HepG2 (cell line): ENCODE results near the gene FKBP1A. TPM values are rescaled to one million over a fixed set of nuclear protein-coding genes. Genes with fewer than 3 reads are reported as not detected.

Source experiments
- ATAC-seq: fragments of 200-7000 bp; cut with Tn5 transposase; 3 replicates; pipeline ENCODE4 v1.9.1; 2020; ENCODE audit warnings: mild to moderate bottlenecking, moderate library complexity
- BruUV-seq: library from RNA; stranded (reverse); fragments of 400-500 nt; replicated peaks from 2 replicates; lab custom pipeline; 2021; lab: Mats Ljungman, UMichigan
- CTCF ChIA-PET: fragments of 300-600 bp; formaldehyde crosslinking; extraction: SDS; loops from one replicate; lab custom pipeline; 2021; ENCODE audit warnings: low total read pairs, inconsistent platforms, low intra/inter-chr PET ratio; lab: Yijun Ruan, JAX
- POLR2A ChIA-PET: fragments of 350-600 bp; sonication (Branson Sonifier 250); formaldehyde crosslinking; loops from one replicate; lab custom pipeline; 2020; ENCODE audit warnings: antibody characterized with exemption, inconsistent platforms; lab: Yijun Ruan, JAX
- DNase-seq: peaks from one replicate; pipeline ENCODE4 v3.0.0-alpha.2; 2015; ENCODE audit warnings: low spot score
- FAIRE-seq: peaks from 3 replicates; lab custom pipeline; 2011; peaks lifted over from hg19 to GRCh38; lab: Jason Lieb, UNC
- H2AFZ ChIP-seq: one replicate; pipeline ENCODE4 v1.6.1; 2011; ENCODE audit warnings: low read length, inconsistent platforms
- H3K27ac ChIP-seq: fragments of 300-600 bp; 3 replicates; pipeline ENCODE4 v1.8.0; 2011; ENCODE audit warnings: mixed run types, mild to moderate bottlenecking, mixed read lengths, low read length, inconsistent platforms; ENCODE audit not compliant: insufficient read depth; ENCODE audit errors: extremely low read length
- H3K27me3 ChIP-seq, 2 experiments: fragments of 200-600 bp in 1 of 2; 2 replicates in 1 of 2; 3 replicates in 1 of 2; pipeline versions ENCODE4 v1.6.0 to v1.8.0; 2011; ENCODE audit warnings: low read length in 2 of 2, mild to moderate bottlenecking in 2 of 2, moderate library complexity in 2 of 2, inconsistent platforms in 1 of 2; ENCODE audit not compliant: insufficient read depth in 2 of 2, control insufficient read depth in 1 of 2
- H3K36me3 ChIP-seq, 2 experiments: fragments of 200-600 bp in 1 of 2; replicated peaks in 1 of 2; 2 replicates in 1 of 2; 3 replicates in 1 of 2; pipeline versions ENCODE4 v1.5.1 to v1.8.0; 2011; ENCODE audit warnings: low read length in 2 of 2, inconsistent platforms in 1 of 2; ENCODE audit not compliant: insufficient read depth in 2 of 2, control insufficient read depth in 1 of 2
- H3K4me1 ChIP-seq: 2 replicates; pipeline ENCODE4 v1.5.1; 2012; ENCODE audit warnings: low read length, inconsistent platforms; ENCODE audit not compliant: insufficient read depth
- H3K4me2 ChIP-seq: 2 replicates; pipeline ENCODE4 v1.6.0; 2011; ENCODE audit warnings: low read depth, low read length, inconsistent platforms
- H3K4me3 ChIP-seq, 3 experiments: fragments of 200-600 bp in 1 of 3; sonication (generic), shearing (Covaris generic) in 1 of 3; replicated peaks in 1 of 3; 2 replicates each; pipeline ENCODE4 v1.5.1; 2011 to 2016; ENCODE audit warnings: low read length in 3 of 3, inconsistent platforms in 2 of 3, low read depth in 2 of 3, mild to moderate bottlenecking in 2 of 3, control low read depth in 1 of 3, mixed read lengths in 1 of 3; ENCODE audit not compliant: insufficient read depth in 1 of 3
- H3K79me2 ChIP-seq: one replicate; pipeline ENCODE4 v1.6.1; 2011; ENCODE audit warnings: low read length, inconsistent platforms; ENCODE audit not compliant: insufficient read depth
- H3K9ac ChIP-seq: 2 replicates; pipeline ENCODE4 v1.6.0; 2011; ENCODE audit warnings: mild to moderate bottlenecking, low read depth, low read length, inconsistent platforms; ENCODE audit not compliant: insufficient read depth
- H3K9me3 ChIP-seq: 2 replicates; pipeline ENCODE4 v1.5.1; 2012; ENCODE audit warnings: mild to moderate bottlenecking, low read length
- H4K20me1 ChIP-seq: 2 replicates; pipeline ENCODE4 v1.6.0; 2011; ENCODE audit warnings: inconsistent platforms, mild to moderate bottlenecking, low read length, moderate library complexity; ENCODE audit not compliant: insufficient read depth
- NRL ChIP-seq: sonication (generic); formaldehyde crosslinking; IDR thresholded peaks from 2 replicates; pipeline ENCODE4 v1.5.0; 2020; ENCODE audit warnings: missing genetic modification reagents, mild to moderate bottlenecking, moderate library complexity, borderline replicate concordance
- PAX8 ChIP-seq: sonication (generic); formaldehyde crosslinking; IDR thresholded peaks from 2 replicates; pipeline ENCODE4 v1.8.0; 2022; ENCODE audit warnings: mild to moderate bottlenecking, missing genetic modification reagents, borderline replicate concordance
- PCBP1 ChIP-seq: fragments of 200-400 bp; formaldehyde crosslinking; IDR thresholded peaks from 2 replicates; pipeline ENCODE4 v1.6.1; 2017; ENCODE audit warnings: mild to moderate bottlenecking, low read depth, low read length, borderline replicate concordance
- ZNF232 ChIP-seq: sonication (generic); formaldehyde crosslinking; IDR thresholded peaks from 2 replicates; pipeline ENCODE4 v1.4.0; 2020; ENCODE audit warnings: missing genetic modification reagents, borderline replicate concordance
- ZNF547 ChIP-seq: sonication (generic); formaldehyde crosslinking; IDR thresholded peaks from 2 replicates; pipeline ENCODE4 v1.5.1; 2020; ENCODE audit warnings: mild to moderate bottlenecking, missing genetic modification reagents
- WGBS: methylation state at CpG from one replicate; pipeline ENCODE4 v1.1.6; 2017; ENCODE audit warnings: low lambda C conversion rate; 5-methylcytosine and 5-hydroxymethylcytosine counted together
- in situ Hi-C: cut with HindIII; loops from 2 replicates; pipeline ENCODE4 v1.10.0; 2017; ENCODE audit warnings: low pct_unique_long_range_greater_than_20kb; ENCODE audit not compliant: extremely low pct_ligation_motif_present
- intact Hi-C: fragments of 100-400 bp; cut with micrococcal nuclease; formaldehyde crosslinking; loops from one replicate; pipeline ENCODE4 v1.10.0; 2022; ENCODE audit not compliant: unreplicated experiment
- polyA plus RNA-seq, 8 experiments: library from polyadenylated mRNA; depleted of rRNA in 3 of 8; stranded (reverse) in 7 of 8; unstranded in 1 of 8; fragments of >200 nt; fragmentation: Illumina TruSeq in 4 of 8; extraction: Trizol in 4 of 8; gene quantifications; 2 replicates each; pipeline versions ENCODE4 v1.2.1 to v1.2.3, GENCODE V29; 2011 to 2016; ENCODE audit warnings: low read depth in 4 of 8, missing spikeins in 1 of 8, mixed read lengths in 1 of 8; ENCODE audit not compliant: insufficient read depth in 1 of 8
- total RNA-seq, 5 experiments: library from RNA; depleted of rRNA; stranded (reverse); fragments of >200 nt; fragmentation: Illumina TruSeq; extraction: Trizol; gene quantifications; 2 replicates each; pipeline ENCODE4 v1.2.3, GENCODE V29; 2016; ENCODE audit warnings: low read depth in 1 of 5
- TF ChIP-seq, protein P1 (sequence below): sonication (generic); formaldehyde crosslinking; IDR thresholded peaks from 2 replicates; pipeline ENCODE4 v1.4.0; 2020; ENCODE audit warnings: missing genetic modification reagents, borderline replicate concordance
- TF ChIP-seq, protein P2 (sequence below): sonication (generic); formaldehyde crosslinking; IDR thresholded peaks from 2 replicates; pipeline ENCODE4 v1.4.0; 2020; ENCODE audit warnings: missing genetic modification reagents
- TF ChIP-seq, protein P3 (sequence below): IDR thresholded peaks from 2 replicates; pipeline ENCODE4 v1.6.1; 2016; ENCODE audit warnings: mild to moderate bottlenecking
- TF ChIP-seq, protein P4 (sequence below): sonication (generic); formaldehyde crosslinking; IDR thresholded peaks from 2 replicates; pipeline ENCODE4 v1.8.1; 2022; ENCODE audit warnings: mild to moderate bottlenecking, missing genetic modification reagents
- TF ChIP-seq, protein P5 (sequence below): sonication (generic); formaldehyde crosslinking; IDR thresholded peaks from 2 replicates; pipeline ENCODE4 v1.5.0; 2020; ENCODE audit warnings: missing genetic modification reagents

The FKBP1A gene
- total and polyA plus RNA-seq, 2 of the 13 experiments (the other 11 are each of a cell fraction or from before 2014, with no cell fraction given) = 119 to 468 TPM

DNA sequence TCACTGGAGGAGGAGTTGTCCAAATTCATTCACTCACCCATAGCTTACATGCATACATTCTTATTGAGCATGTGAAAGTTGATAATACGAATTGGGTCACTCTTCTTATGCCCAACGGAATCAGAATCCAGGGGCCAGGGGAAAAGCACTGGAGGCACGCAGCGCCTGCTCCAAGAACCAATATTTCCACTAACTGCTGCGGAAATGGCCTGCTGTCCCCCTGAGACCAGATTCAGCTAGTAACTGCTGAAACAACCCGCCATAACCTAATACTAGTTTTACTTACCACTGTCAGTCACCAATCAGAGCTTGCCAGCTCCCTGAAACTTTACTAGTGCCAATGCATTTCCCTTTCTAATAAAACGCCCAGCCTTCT is 641 bp upstream of the FKBP1A start:
- H3K4me3 ChIP-seq = peak overlapping the region; percentile 63 to 91 (median 78)
- H3K9me3 ChIP-seq = no peaks in the 10 kb centered on the region
- ChIA-PET CTCF (interaction anchor here (1.0 kb wide), 1 partner anchor 110 kb away, joined by 3 read pairs; no protein-coding TSS in a partner anchor), POLR2A (interaction anchor here (0.7 to 4.7 kb wide), 13 partner anchors 8 to 1077 kb away, joined by 3 to 41 read pairs (median 3); partner anchors contain the start of genes NSFL1C and SNRPB)
- peaks cover 0 to 22% of the 10 kb centered on the region in 2 experiments; a peak in 2 of 5 replicates for H3K27me3 ChIP-seq
- H3K27ac ChIP-seq = no peak overlapping the region
- ATAC-seq (no peak), FAIRE-seq (no peak), DNase-seq (no peak)
- in situ Hi-C loops = no loop called here
- peaks cover 32% of the 10 kb centered on the region for H4K20me1 ChIP-seq
- peaks cover 43% of the 10 kb centered on the region for H3K79me2 ChIP-seq
- peaks cover 53% of the 10 kb centered on the region for H3K4me1 ChIP-seq
- peak overlapping the region; percentile 74 for H2AFZ ChIP-seq
- 71% methylated on average over 7 of the region's 7 CpGs for WGBS
- peaks cover 4 to 19% of the 10 kb centered on the region in 2 experiments; a peak in 4 of 5 replicates for H3K36me3 ChIP-seq
- peak overlapping the region; percentile 58; the same call in 1 of the 2 replicates for H3K9ac ChIP-seq
- TSS peak; percentile 92 for BruUV-seq
- peak overlapping the region; percentile 99 for H3K4me2 ChIP-seq
- intact Hi-C loops = loop anchor here (1.0 to 10.0 kb wide), 4 partner anchors 43 to 279 kb away; partner anchors contain the start of genes NSFL1C and PSMF1
- TF ChIP-seq ZNF232 (CRISPR knock-in tag) (0 out of 2 replicates have a peak, but pooled peaks have one; percentile 9), NRL (no peak), PAX8 (CRISPR knock-in tag) (0 out of 2 replicates have a peak, but pooled peaks have one; percentile 8), ZNF547 (CRISPR knock-in tag) (no peak), PCBP1 (no peak)
- TF ChIP-seq, protein P1, sequence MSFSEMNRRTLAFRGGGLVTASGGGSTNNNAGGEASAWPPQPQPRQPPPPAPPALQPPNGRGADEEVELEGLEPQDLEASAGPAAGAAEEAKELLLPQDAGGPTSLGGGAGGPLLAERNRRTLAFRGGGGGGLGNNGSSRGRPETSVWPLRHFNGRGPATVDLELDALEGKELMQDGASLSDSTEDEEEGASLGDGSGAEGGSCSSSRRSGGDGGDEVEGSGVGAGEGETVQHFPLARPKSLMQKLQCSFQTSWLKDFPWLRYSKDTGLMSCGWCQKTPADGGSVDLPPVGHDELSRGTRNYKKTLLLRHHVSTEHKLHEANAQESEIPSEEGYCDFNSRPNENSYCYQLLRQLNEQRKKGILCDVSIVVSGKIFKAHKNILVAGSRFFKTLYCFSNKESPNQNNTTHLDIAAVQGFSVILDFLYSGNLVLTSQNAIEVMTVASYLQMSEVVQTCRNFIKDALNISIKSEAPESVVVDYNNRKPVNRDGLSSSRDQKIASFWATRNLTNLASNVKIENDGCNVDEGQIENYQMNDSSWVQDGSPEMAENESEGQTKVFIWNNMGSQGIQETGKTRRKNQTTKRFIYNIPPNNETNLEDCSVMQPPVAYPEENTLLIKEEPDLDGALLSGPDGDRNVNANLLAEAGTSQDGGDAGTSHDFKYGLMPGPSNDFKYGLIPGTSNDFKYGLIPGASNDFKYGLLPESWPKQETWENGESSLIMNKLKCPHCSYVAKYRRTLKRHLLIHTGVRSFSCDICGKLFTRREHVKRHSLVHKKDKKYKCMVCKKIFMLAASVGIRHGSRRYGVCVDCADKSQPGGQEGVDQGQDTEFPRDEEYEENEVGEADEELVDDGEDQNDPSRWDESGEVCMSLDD (CRISPR knock-in tag) = 0 out of 2 replicates have a peak, but pooled peaks have one; percentile 43
- TF ChIP-seq, protein P2, sequence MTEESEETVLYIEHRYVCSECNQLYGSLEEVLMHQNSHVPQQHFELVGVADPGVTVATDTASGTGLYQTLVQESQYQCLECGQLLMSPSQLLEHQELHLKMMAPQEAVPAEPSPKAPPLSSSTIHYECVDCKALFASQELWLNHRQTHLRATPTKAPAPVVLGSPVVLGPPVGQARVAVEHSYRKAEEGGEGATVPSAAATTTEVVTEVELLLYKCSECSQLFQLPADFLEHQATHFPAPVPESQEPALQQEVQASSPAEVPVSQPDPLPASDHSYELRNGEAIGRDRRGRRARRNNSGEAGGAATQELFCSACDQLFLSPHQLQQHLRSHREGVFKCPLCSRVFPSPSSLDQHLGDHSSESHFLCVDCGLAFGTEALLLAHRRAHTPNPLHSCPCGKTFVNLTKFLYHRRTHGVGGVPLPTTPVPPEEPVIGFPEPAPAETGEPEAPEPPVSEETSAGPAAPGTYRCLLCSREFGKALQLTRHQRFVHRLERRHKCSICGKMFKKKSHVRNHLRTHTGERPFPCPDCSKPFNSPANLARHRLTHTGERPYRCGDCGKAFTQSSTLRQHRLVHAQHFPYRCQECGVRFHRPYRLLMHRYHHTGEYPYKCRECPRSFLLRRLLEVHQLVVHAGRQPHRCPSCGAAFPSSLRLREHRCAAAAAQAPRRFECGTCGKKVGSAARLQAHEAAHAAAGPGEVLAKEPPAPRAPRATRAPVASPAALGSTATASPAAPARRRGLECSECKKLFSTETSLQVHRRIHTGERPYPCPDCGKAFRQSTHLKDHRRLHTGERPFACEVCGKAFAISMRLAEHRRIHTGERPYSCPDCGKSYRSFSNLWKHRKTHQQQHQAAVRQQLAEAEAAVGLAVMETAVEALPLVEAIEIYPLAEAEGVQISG (CRISPR knock-in tag) = no peak
- TF ChIP-seq, protein P3, sequence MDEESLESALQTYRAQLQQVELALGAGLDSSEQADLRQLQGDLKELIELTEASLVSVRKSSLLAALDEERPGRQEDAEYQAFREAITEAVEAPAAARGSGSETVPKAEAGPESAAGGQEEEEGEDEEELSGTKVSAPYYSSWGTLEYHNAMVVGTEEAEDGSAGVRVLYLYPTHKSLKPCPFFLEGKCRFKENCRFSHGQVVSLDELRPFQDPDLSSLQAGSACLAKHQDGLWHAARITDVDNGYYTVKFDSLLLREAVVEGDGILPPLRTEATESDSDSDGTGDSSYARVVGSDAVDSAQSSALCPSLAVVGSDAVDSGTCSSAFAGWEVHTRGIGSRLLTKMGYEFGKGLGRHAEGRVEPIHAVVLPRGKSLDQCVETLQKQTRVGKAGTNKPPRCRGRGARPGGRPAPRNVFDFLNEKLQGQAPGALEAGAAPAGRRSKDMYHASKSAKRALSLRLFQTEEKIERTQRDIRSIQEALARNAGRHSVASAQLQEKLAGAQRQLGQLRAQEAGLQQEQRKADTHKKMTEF = no peak
- TF ChIP-seq, protein P4, sequence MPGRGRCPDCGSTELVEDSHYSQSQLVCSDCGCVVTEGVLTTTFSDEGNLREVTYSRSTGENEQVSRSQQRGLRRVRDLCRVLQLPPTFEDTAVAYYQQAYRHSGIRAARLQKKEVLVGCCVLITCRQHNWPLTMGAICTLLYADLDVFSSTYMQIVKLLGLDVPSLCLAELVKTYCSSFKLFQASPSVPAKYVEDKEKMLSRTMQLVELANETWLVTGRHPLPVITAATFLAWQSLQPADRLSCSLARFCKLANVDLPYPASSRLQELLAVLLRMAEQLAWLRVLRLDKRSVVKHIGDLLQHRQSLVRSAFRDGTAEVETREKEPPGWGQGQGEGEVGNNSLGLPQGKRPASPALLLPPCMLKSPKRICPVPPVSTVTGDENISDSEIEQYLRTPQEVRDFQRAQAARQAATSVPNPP (CRISPR knock-in tag) = no peak
- TF ChIP-seq, protein P5, sequence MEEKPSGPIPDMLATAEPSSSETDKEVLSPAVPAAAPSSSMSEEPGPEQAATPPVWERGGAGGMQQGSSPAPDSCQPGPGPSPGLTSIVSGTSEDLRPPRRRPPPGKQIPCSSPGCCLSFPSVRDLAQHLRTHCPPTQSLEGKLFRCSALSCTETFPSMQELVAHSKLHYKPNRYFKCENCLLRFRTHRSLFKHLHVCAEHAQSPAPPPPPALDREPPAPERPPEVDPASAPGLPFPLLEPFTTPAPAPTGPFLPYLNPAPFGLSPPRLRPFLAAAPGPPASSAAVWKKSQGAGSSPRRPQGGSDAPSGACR (CRISPR knock-in tag) = peak; percentile 5; the same call in 1 of the 2 replicates
